K562 (cell line): ENCODE results near the gene C1orf21. TPM values are rescaled to one million over a fixed set of nuclear protein-coding genes. Genes with fewer than 3 reads are reported as not detected.

Source experiments
- ATAC-seq: fragments of 200-7000 bp; cut with Tn5 transposase; 3 replicates; pipeline ENCODE4 v1.9.1; 2020; ENCODE audit warnings: moderate library complexity
- BruUV-seq: library from RNA; stranded (reverse); fragments of 400-500 nt; replicated peaks from 2 replicates; lab custom pipeline; 2021; lab: Mats Ljungman, UMichigan
- CTCF ChIA-PET: fragments of 300-600 bp; formaldehyde crosslinking; extraction: SDS; loops from one replicate; lab custom pipeline; 2021; ENCODE audit warnings: low intra/inter-chr PET ratio; lab: Yijun Ruan, JAX
- POLR2A ChIA-PET: fragments of 300-600, 350-650 bp; sonication (Branson Sonifier 250); formaldehyde crosslinking; extraction: SDS; loops from one replicate; lab custom pipeline; 2021; ENCODE audit warnings: antibody characterized with exemption, inconsistent platforms; lab: Yijun Ruan, JAX
- DNase-seq, 4 experiments: peaks; one replicate each; pipeline versions ENCODE4 v3.0.0 to v3.0.0-alpha.2; 2011 to 2018; ENCODE audit warnings: low spot score in 3 of 4, mixed read lengths in 3 of 4; ENCODE audit errors: extremely low read depth in 1 of 4
- FAIRE-seq: peaks from 2 replicates; lab custom pipeline; 2011; peaks lifted over from hg19 to GRCh38; lab: Jason Lieb, UNC
- H2AFZ ChIP-seq: 2 replicates; pipeline ENCODE4 v1.6.0; 2011; ENCODE audit warnings: low read depth, low read length, control low read depth, inconsistent platforms
- H3K27ac ChIP-seq: fragments of 200-600 bp; 3 replicates; pipeline ENCODE4 v1.8.0; 2011; ENCODE audit warnings: low read depth, mild to moderate bottlenecking, control low read depth, inconsistent platforms, low read length, moderate library complexity, mixed read lengths; ENCODE audit errors: extremely low read depth
- H3K27me3 ChIP-seq, 2 experiments: fragments of 300-600 bp in 1 of 2; 2 replicates in 1 of 2; 3 replicates in 1 of 2; pipeline versions ENCODE4 v1.6.0 to v1.8.0; 2011; ENCODE audit warnings: inconsistent platforms in 2 of 2, low read length in 2 of 2, mild to moderate bottlenecking in 1 of 2, mixed read lengths in 1 of 2, moderate library complexity in 1 of 2; ENCODE audit not compliant: control insufficient read depth in 2 of 2, insufficient read depth in 2 of 2
- H3K36me3 ChIP-seq: fragments of 300-600 bp; 3 replicates; pipeline ENCODE4 v1.8.0; 2011; ENCODE audit warnings: mild to moderate bottlenecking, low read length, inconsistent platforms; ENCODE audit not compliant: control insufficient read depth, insufficient read depth
- H3K4me1 ChIP-seq, 2 experiments: fragments of 200-600 bp in 1 of 2; replicated peaks in 1 of 2; 2 replicates in 1 of 2; 3 replicates in 1 of 2; pipeline versions ENCODE4 v1.5.1 to v1.8.0; 2011; ENCODE audit warnings: inconsistent platforms in 2 of 2, low read length in 2 of 2, mild to moderate bottlenecking in 1 of 2, mixed read lengths in 1 of 2, moderate library complexity in 1 of 2; ENCODE audit not compliant: control insufficient read depth in 2 of 2, insufficient read depth in 2 of 2
- H3K4me2 ChIP-seq: 2 replicates; pipeline ENCODE4 v1.6.1; 2011; ENCODE audit warnings: low read length, control low read depth, inconsistent platforms, mixed read lengths; ENCODE audit not compliant: insufficient read depth
- H3K4me3 ChIP-seq: fragments of 200-600 bp; sonication (generic), shearing (Covaris generic); 2 replicates; pipeline ENCODE4 v1.5.1; 2016; ENCODE audit warnings: control low read depth, inconsistent platforms
- H3K79me2 ChIP-seq: fragments of 200-600 bp; 3 replicates; pipeline ENCODE4 v1.8.0; 2011; ENCODE audit warnings: low read length, inconsistent platforms; ENCODE audit not compliant: control insufficient read depth, insufficient read depth
- H3K9ac ChIP-seq, 2 experiments: 2 replicates each; pipeline versions ENCODE4 v1.6.0 to v1.6.1; 2011; ENCODE audit warnings: low read depth in 2 of 2, low read length in 2 of 2, control low read depth in 1 of 2, inconsistent platforms in 1 of 2, mild to moderate bottlenecking in 1 of 2, mixed read lengths in 1 of 2; ENCODE audit not compliant: insufficient read depth in 1 of 2
- H3K9me1 ChIP-seq: one replicate; pipeline ENCODE4 v1.6.0; 2011; ENCODE audit warnings: inconsistent platforms, mild to moderate bottlenecking, low read length, moderate library complexity; ENCODE audit not compliant: control insufficient read depth, insufficient read depth
- H3K9me3 ChIP-seq: replicated peaks from 2 replicates; pipeline ENCODE4 v1.5.1; 2011; ENCODE audit warnings: low read depth, low read length, inconsistent platforms; ENCODE audit not compliant: control insufficient read depth, insufficient read depth
- H4K20me1 ChIP-seq: replicated peaks from 2 replicates; pipeline ENCODE4 v1.6.1; 2011; ENCODE audit warnings: low read length, inconsistent platforms, mixed read lengths; ENCODE audit not compliant: control insufficient read depth, insufficient read depth
- CHD4 ChIP-seq: fragments of 200-600 bp; sonication (generic); IDR thresholded peaks from 3 replicates; pipeline ENCODE4 v1.6.1; 2012; ENCODE audit warnings: low read depth, mild to moderate bottlenecking, mixed read lengths, low read length, inconsistent platforms; ENCODE audit not compliant: insufficient read depth, insufficient replicate concordance, poor library complexity, severe bottlenecking
- CREBBP ChIP-seq: IDR thresholded peaks from one replicate; pipeline ENCODE4 v1.6.1; 2012; ENCODE audit warnings: low read depth, mild to moderate bottlenecking, control low read depth, inconsistent platforms, low read length
- HNRNPLL ChIP-seq: fragments of 200-400 bp; formaldehyde crosslinking; IDR thresholded peaks from 2 replicates; pipeline ENCODE4 v1.6.1; 2017; ENCODE audit warnings: low read length, low read depth, mild to moderate bottlenecking; ENCODE audit not compliant: poor library complexity, severe bottlenecking
- PHB2 ChIP-seq: fragments of 450-650 bp; IDR thresholded peaks from 2 replicates; pipeline ENCODE4 v1.6.1; 2017; ENCODE audit warnings: low read depth
- RNF2 ChIP-seq: sonication (generic); IDR thresholded peaks from 2 replicates; pipeline ENCODE4 v1.6.1; 2016
- SAFB ChIP-seq: fragments of 200-400 bp; formaldehyde crosslinking; IDR thresholded peaks from 2 replicates; pipeline ENCODE4 v1.6.1; 2017; ENCODE audit warnings: low read depth, low read length, borderline replicate concordance
- ZNF644 ChIP-seq: fragments of 200-800 bp; sonication (Bioruptor generic); IDR thresholded peaks from 2 replicates; pipeline ENCODE4 v1.6.1; 2016; ENCODE audit warnings: low read depth, missing genetic modification characterization, missing compliant biosample characterization
- WGBS: fragments of 100-300 bp; shearing (Covaris generic); methylation state at CpG from one replicate; pipeline ENCODE4 v1.1.6; 2016; ENCODE audit warnings: low coverage, mixed read lengths; ENCODE audit not compliant: insufficient coverage; ENCODE audit errors: missing lambda C conversion rate; 5-methylcytosine and 5-hydroxymethylcytosine counted together
- in situ Hi-C: fragments of 300-500 bp; cut with MboI; formaldehyde crosslinking; loops from 4 replicates; pipeline ENCODE4 v1.15.0; 2018; ENCODE audit warnings: inconsistent platforms, mixed read lengths
- intact Hi-C: fragments of 100-400 bp; cut with micrococcal nuclease; formaldehyde crosslinking; loops from 2 replicates; pipeline ENCODE4 v1.14.2; 2022
- polyA plus RNA-seq, 8 experiments: library from polyadenylated mRNA; depleted of rRNA in 4 of 8; stranded (reverse) in 5 of 8; unstranded in 3 of 8; fragments of >200 nt; fragmentation: Nextera tagmentation in 2 of 8; fragmentation: Illumina TruSeq in 1 of 8; extraction: Ambion mirVana in 2 of 8; extraction: Trizol in 1 of 8; gene quantifications; 2 replicates each; pipeline versions ENCODE4 v1.2.1 to v1.2.3, GENCODE V29; 2011 to 2014; ENCODE audit warnings: inconsistent platforms in 1 of 8, missing spikeins in 1 of 8
- total RNA-seq, 7 experiments: library from RNA; depleted of rRNA in 6 of 7; stranded (reverse); fragments of >200 nt in 6 of 7; fragmentation: Illumina TruSeq in 2 of 7; extraction: Trizol in 2 of 7; gene quantifications; 2 replicates each; pipeline versions ENCODE4 v1.2.1 to v1.2.3, GENCODE V29; 2011 to 2021; ENCODE audit warnings: low replicate concordance in 1 of 7
- TF ChIP-seq, protein P1 (sequence below): sonication (generic); formaldehyde crosslinking; IDR thresholded peaks from 2 replicates; pipeline ENCODE4 v1.8.1; 2023; ENCODE audit warnings: mild to moderate bottlenecking, missing genetic modification reagents
- TF ChIP-seq, protein P2 (sequence below): conservative IDR thresholded peaks from 2 replicates; pipeline ENCODE4 v1.6.1; 2011; ENCODE audit warnings: low read depth, mild to moderate bottlenecking, low read length; ENCODE audit not compliant: control insufficient read depth

C1orf21 gene
- total and polyA plus RNA-seq, 9 of the 15 experiments (the other 6 are each of a cell fraction or from before 2014, with no cell fraction given): under 0.01 to 0.31 (median 0.07) TPM

DNA sequence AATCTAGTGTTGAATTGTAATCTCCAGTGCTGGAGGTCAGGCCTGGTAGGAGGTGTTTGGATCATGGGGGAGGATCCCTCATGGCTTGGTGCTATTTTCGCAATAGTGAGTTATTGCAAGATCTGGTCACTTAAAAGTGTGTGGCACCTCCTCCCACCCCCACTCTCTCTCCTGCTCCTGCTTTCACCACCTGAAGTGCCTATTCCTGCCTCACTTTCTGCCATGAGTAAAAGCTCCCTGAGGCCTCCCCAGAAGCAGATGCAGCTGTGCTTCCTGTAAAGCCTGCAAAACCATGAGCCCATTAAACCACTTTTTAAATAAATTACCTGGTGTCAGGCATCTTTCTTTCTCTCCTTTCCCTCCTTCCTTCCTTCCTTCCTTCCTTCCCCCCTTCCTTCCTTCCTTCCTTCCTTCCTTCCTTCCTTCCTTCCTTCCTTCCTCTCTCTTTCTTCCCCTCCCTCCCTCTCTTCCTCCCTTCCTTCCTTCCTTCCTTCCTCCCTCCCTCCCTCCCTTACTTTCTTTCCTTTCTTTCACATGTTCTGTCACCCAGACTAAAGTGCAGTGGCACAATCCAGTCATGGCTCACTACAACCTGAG, 172.4 kb downstream of the C1orf21 start:
- Histone ChIP-seq H4K20me1 (no peaks in the 10 kb centered on the region), H3K79me2 (no peaks in the 10 kb centered on the region), H3K4me3 (no peak overlapping the region), H3K27ac (no peak overlapping the region), H3K9me1 (no peaks in the 10 kb centered on the region), H3K9ac (no peak overlapping the region), H3K36me3 (no peaks in the 10 kb centered on the region), H3K4me1 (no peaks in the 10 kb centered on the region), H3K27me3 (no peaks in the 10 kb centered on the region), H3K4me2 (no peak overlapping the region), H3K9me3 (no peaks in the 10 kb centered on the region), H2AFZ (no peak overlapping the region)
- POLR2A ChIA-PET: no interaction called here
- TF ChIP-seq, protein P1, sequence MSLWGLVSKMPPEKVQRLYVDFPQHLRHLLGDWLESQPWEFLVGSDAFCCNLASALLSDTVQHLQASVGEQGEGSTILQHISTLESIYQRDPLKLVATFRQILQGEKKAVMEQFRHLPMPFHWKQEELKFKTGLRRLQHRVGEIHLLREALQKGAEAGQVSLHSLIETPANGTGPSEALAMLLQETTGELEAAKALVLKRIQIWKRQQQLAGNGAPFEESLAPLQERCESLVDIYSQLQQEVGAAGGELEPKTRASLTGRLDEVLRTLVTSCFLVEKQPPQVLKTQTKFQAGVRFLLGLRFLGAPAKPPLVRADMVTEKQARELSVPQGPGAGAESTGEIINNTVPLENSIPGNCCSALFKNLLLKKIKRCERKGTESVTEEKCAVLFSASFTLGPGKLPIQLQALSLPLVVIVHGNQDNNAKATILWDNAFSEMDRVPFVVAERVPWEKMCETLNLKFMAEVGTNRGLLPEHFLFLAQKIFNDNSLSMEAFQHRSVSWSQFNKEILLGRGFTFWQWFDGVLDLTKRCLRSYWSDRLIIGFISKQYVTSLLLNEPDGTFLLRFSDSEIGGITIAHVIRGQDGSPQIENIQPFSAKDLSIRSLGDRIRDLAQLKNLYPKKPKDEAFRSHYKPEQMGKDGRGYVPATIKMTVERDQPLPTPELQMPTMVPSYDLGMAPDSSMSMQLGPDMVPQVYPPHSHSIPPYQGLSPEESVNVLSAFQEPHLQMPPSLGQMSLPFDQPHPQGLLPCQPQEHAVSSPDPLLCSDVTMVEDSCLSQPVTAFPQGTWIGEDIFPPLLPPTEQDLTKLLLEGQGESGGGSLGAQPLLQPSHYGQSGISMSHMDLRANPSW (CRISPR knock-in tag): no peak
- TF ChIP-seq ZNF644: no peak
- TF ChIP-seq HNRNPLL: no peak
- no peak for TF ChIP-seq PHB2
- TF ChIP-seq RNF2: no peak
- TF ChIP-seq, protein P2, sequence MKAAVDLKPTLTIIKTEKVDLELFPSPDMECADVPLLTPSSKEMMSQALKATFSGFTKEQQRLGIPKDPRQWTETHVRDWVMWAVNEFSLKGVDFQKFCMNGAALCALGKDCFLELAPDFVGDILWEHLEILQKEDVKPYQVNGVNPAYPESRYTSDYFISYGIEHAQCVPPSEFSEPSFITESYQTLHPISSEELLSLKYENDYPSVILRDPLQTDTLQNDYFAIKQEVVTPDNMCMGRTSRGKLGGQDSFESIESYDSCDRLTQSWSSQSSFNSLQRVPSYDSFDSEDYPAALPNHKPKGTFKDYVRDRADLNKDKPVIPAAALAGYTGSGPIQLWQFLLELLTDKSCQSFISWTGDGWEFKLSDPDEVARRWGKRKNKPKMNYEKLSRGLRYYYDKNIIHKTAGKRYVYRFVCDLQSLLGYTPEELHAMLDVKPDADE: no peak
- TF ChIP-seq CHD4: no peak
- TF ChIP-seq CREBBP: no peak
- no peak for TF ChIP-seq SAFB
- FAIRE-seq (no peak), DNase-seq (no peak), ATAC-seq (no peak)
- intact Hi-C loops (no loop called here), in situ Hi-C loops (no loop called here)
- 0% methylated on average over 1 of the region's 1 CpG for WGBS
- BruUV-seq: no TSS peak
- CTCF ChIA-PET: no interaction called here
